Stimulated activated CD4-positive, alpha-beta T cell treated with anti-CD3 and anti-CD28 coated beads, Interleukin-1b, Interleukin-23, amount 100 ng/mL, for 48 hours (primary cell): ENCODE measurements around the gene BTBD9.
A peak's percentile ranks its signal among the peaks of the same experiment; 100 is the strongest.

Experiments
- DNase-seq: peaks from one replicate; pipeline ENCODE4 v3.0.0-alpha.2; 2020

Gene BTBD9

GRCh38 chr6:38639498-38640215 is at the start of gene BTBD9:
TSS of gene BTBD9 (minus strand) at chr6:38639929.
- peak; percentile 73 for DNase-seq

- DNase-seq: no peak
Observed at GRCh38 chr6:38688579-38689087, 48.9 kb upstream of the BTBD9 start.

- no peak for DNase-seq
Observed at GRCh38 chr6:38687549-38687948, 47.8 kb upstream of the BTBD9 start.

- DNase-seq: no peak
Observed at GRCh38 chr6:38687043-38687353, 47.3 kb upstream of the BTBD9 start.

- no peak for DNase-seq
Observed at GRCh38 chr6:38686270-38687042, 46.7 kb upstream of the BTBD9 start.

- no peak for DNase-seq
Observed at GRCh38 chr6:38684904-38685303, 45.2 kb upstream of the BTBD9 start.

GRCh38 chr6:38684237-38684636 is 44.5 kb upstream of the BTBD9 start:
- DNase-seq: no peak

GRCh38 chr6:38681850-38682249 is 42.1 kb upstream of the BTBD9 start:
- DNase-seq: no peak

GRCh38 chr6:38679668-38680067 is 39.9 kb upstream of the BTBD9 start:
- no peak for DNase-seq

- DNase-seq: no peak
Observed at GRCh38 chr6:38678178-38678760, 38.5 kb upstream of the BTBD9 start.

- DNase-seq: no peak
Observed at GRCh38 chr6:38676974-38677544, 37.3 kb upstream of the BTBD9 start.

- DNase-seq: no peak
Observed at GRCh38 chr6:38676236-38676973, 36.7 kb upstream of the BTBD9 start.

GRCh38 chr6:38673397-38674165 is 33.9 kb upstream of the BTBD9 start:
- DNase-seq: peak; percentile 9

GRCh38 chr6:38671885-38672467 is 32.2 kb upstream of the BTBD9 start:
- DNase-seq: peak; percentile 9

- DNase-seq: no peak
Observed at GRCh38 chr6:38658418-38659167, 18.9 kb upstream of the BTBD9 start.

GRCh38 chr6:38656896-38657295 is 17.2 kb upstream of the BTBD9 start:
- no peak for DNase-seq

- DNase-seq: no peak
Observed at GRCh38 chr6:38654263-38654662, 14.5 kb upstream of the BTBD9 start.

GRCh38 chr6:38651121-38651784 is 11.5 kb upstream of the BTBD9 start:
- DNase-seq: no peak

- DNase-seq: no peak
Observed at GRCh38 chr6:38650207-38650752, 10.6 kb upstream of the BTBD9 start.

- no peak for DNase-seq
Observed at GRCh38 chr6:38649744-38650143, 10.0 kb upstream of the BTBD9 start.
